Small intestine (tissue), 16 donors: Measurements from ENCODE around the gene PNMA6E. TPM values are rescaled to one million over a fixed set of nuclear protein-coding genes. Genes with fewer than 3 reads are reported as not detected.
A peak's percentile ranks its signal among the peaks of the same experiment; 100 is the strongest.

Experiments used
- DNase-seq, 2 donors: peaks; one replicate each; pipeline versions ENCODE4 v3.0.0 to v3.0.0-alpha.2; 2013
- FAIRE-seq: peaks from 2 replicates; lab custom pipeline; 2012; peaks lifted over from hg19 to GRCh38; lab: Jason Lieb, UNC
- H3K27ac ChIP-seq, 3 donors: one replicate each; pipeline ENCODE4 v1.5.1; 2013; ENCODE audit warnings: low read length in 2 of 3, mild to moderate bottlenecking in 2 of 3, control low read depth in 1 of 3, inconsistent platforms in 1 of 3, low read depth in 1 of 3, moderate library complexity in 1 of 3
- H3K27me3 ChIP-seq, 3 donors: one replicate each; pipeline ENCODE4 v1.6.1; 2013; ENCODE audit warnings: low read length in 3 of 3, inconsistent platforms in 1 of 3; ENCODE audit not compliant: control insufficient read depth in 3 of 3, insufficient read depth in 3 of 3
- H3K36me3 ChIP-seq, 3 donors: one replicate each; pipeline ENCODE4 v1.6.1; 2013; ENCODE audit warnings: low read length in 3 of 3, inconsistent platforms in 1 of 3, low read depth in 1 of 3, mild to moderate bottlenecking in 1 of 3, moderate library complexity in 1 of 3; ENCODE audit not compliant: control insufficient read depth in 3 of 3, insufficient read depth in 2 of 3
- H3K4me1 ChIP-seq, 3 donors: one replicate each; pipeline ENCODE4 v1.6.1; 2013; ENCODE audit warnings: low read length in 2 of 3, inconsistent platforms in 1 of 3, low read depth in 1 of 3, mild to moderate bottlenecking in 1 of 3, moderate library complexity in 1 of 3; ENCODE audit not compliant: control insufficient read depth in 3 of 3, insufficient read depth in 2 of 3
- H3K4me3 ChIP-seq, 3 donors: one replicate each; pipeline ENCODE4 v1.5.1; 2013; ENCODE audit warnings: low read length in 3 of 3, control low read depth in 1 of 3, inconsistent platforms in 1 of 3, low read depth in 1 of 3, mild to moderate bottlenecking in 1 of 3, moderate library complexity in 1 of 3
- H3K9me3 ChIP-seq, 2 donors: one replicate each; pipeline ENCODE4 v1.6.1; 2013; ENCODE audit warnings: low read depth in 1 of 2, low read length in 1 of 2; ENCODE audit not compliant: control insufficient read depth in 2 of 2, insufficient read depth in 1 of 2
- WGBS, 3 donors: extraction: QIAGEN DNeasy Blood & Tissue Kit; methylation state at CpG; one replicate each; pipeline ENCODE4 v1.1.7; 2013; 5-methylcytosine and 5-hydroxymethylcytosine counted together
- long read RNA-seq, 10 donors: transcript quantifications; one replicate each; lab custom pipeline, GENCODE V29; 2026
- polyA plus RNA-seq, 4 donors: library from polyadenylated mRNA; stranded (reverse) in 3 of 4; unstranded in 1 of 4; fragments of 200-250 nt in 3 of 4; fragments of 120-200 nt in 1 of 4; gene quantifications; one replicate each; pipeline versions ENCODE4 v1.2.1 to v1.2.3, GENCODE V29; 2013
- donor health status: healthy with polysubstance abuse.
- donor health status: control.
- donor health status: control.
- donor health status: Bipolar disorder and iron deficiency.
- donor health status: healthy.

Gene PNMA6E
- polyA plus RNA-seq = not detected
- long read RNA-seq, donor 1 = 0 reads
- long read RNA-seq, donor 2 = 0 reads
- long read RNA-seq, donor 3 = 0 reads
- long read RNA-seq, donor 4 = 0 reads
- long read RNA-seq, donor 5 = 0 reads
- long read RNA-seq, donor 6 = 0 reads
- long read RNA-seq, donor 7 = 0 reads
- long read RNA-seq, donor 8 = 0 reads
- long read RNA-seq, donor 9 = 0 reads
- long read RNA-seq, donor 10 = 0 reads

GRCh38 chrX:153401133-153401764 lies at the start of gene PNMA6E:
TSS of gene PNMA6E (minus strand) at chrX:153401350. CDS start at chrX:153398849, 2,501 bp downstream.
- WGBS, 3 donors = 93 to 97% (median 94%) methylated on average over 22 to 29 of the region's 29 CpGs
- Histone ChIP-seq H3K9me3 (no peaks in the 10 kb centered on the region), H3K36me3 (no peaks in the 10 kb centered on the region), H3K4me3 (no peak within 1 kb of the TSS), H3K4me1 (no peaks in the 10 kb centered on the region), H3K27ac (no peak within 1 kb of the TSS), H3K27me3 (no peaks in the 10 kb centered on the region)
- FAIRE-seq = no peak
- no peak for DNase-seq

GRCh38 chrX:153450949-153451277 lies 49.8 kb upstream of the PNMA6E start:
- H3K9me3 ChIP-seq = no peaks in the 10 kb centered on the region
- FAIRE-seq = no peak
- WGBS, 3 donors = 88 to 97% (median 88%) methylated on average over 7 to 8 of the region's 8 CpGs
- no peak overlapping the region for H3K4me3 ChIP-seq
- H3K36me3 ChIP-seq = peaks cover 0 to 33% (median 5%) of the 10 kb centered on the region in 3 donors
- no peaks in the 10 kb centered on the region for H3K4me1 ChIP-seq
- H3K27me3 ChIP-seq = no peaks in the 10 kb centered on the region
- no peak for DNase-seq
- H3K27ac ChIP-seq = no peak overlapping the region

GRCh38 chrX:153450114-153450948 lies 49.2 kb upstream of the PNMA6E start:
- Histone ChIP-seq H3K9me3 (no peaks in the 10 kb centered on the region), H3K27ac (no peak overlapping the region), H3K36me3 (peaks cover 0 to 30% (median 5%) of the 10 kb centered on the region in 3 donors), H3K4me1 (no peaks in the 10 kb centered on the region), H3K4me3 (no peak overlapping the region), H3K27me3 (no peaks in the 10 kb centered on the region)
- 87 to 95% (median 95%) methylated on average over 21 to 26 of the region's 26 CpGs for WGBS, 3 donors
- FAIRE-seq (no peak), DNase-seq (no peak)

GRCh38 chrX:153449368-153450113 lies 48.4 kb upstream of the PNMA6E start:
- WGBS, 3 donors = 79 to 93% (median 92%) methylated on average over 14 to 15 of the region's 15 CpGs
- Histone ChIP-seq H3K27ac (no peak overlapping the region), H3K27me3 (no peaks in the 10 kb centered on the region), H3K36me3 (peaks cover 0 to 23% (median 5%) of the 10 kb centered on the region in 3 donors), H3K4me3 (no peak overlapping the region), H3K4me1 (no peaks in the 10 kb centered on the region), H3K9me3 (no peaks in the 10 kb centered on the region)
- DNase-seq (no peak), FAIRE-seq (no peak)

GRCh38 chrX:153448556-153449367 lies 47.6 kb upstream of the PNMA6E start:
- no peak for FAIRE-seq

GRCh38 chrX:153447581-153447960 lies 46.4 kb upstream of the PNMA6E start:
- Histone ChIP-seq H3K27ac (no peak overlapping the region), H3K9me3 (no peaks in the 10 kb centered on the region), H3K27me3 (no peaks in the 10 kb centered on the region), H3K4me3 (no peak overlapping the region), H3K36me3 (peaks cover 0 to 17% (median 5%) of the 10 kb centered on the region in 3 donors), H3K4me1 (no peaks in the 10 kb centered on the region)
- FAIRE-seq = no peak
- DNase-seq = no peak
- WGBS, 3 donors = 58 to 74% (median 68%) methylated on average over 8 of the region's 8 CpGs

More at GRCh38 chrX:153448556-153449367, 47.6 kb upstream of the PNMA6E start:
- 88 to 96% (median 95%) methylated on average over 14 to 21 of the region's 21 CpGs for WGBS, 3 donors
- DNase-seq = peak in 1 of 2 donors; percentile 40
- Histone ChIP-seq H3K9me3 (no peaks in the 10 kb centered on the region), H3K4me1 (no peaks in the 10 kb centered on the region), H3K4me3 (no peak overlapping the region), H3K27me3 (no peaks in the 10 kb centered on the region), H3K36me3 (peaks cover 0 to 17% (median 5%) of the 10 kb centered on the region in 3 donors), H3K27ac (no peak overlapping the region)

- FAIRE-seq (no peak), DNase-seq (no peak)
- Histone ChIP-seq H3K4me1 (no peaks in the 10 kb centered on the region), H3K27me3 (no peaks in the 10 kb centered on the region), H3K9me3 (no peaks in the 10 kb centered on the region), H3K36me3 (peaks cover 0 to 17% (median 5%) of the 10 kb centered on the region in 3 donors), H3K27ac (no peak overlapping the region), H3K4me3 (no peak overlapping the region)
- 87 to 95% (median 92%) methylated on average over 13 to 17 of the region's 17 CpGs for WGBS, 3 donors
Measured at GRCh38 chrX:153446950-153447580, 45.9 kb upstream of the PNMA6E start.
